ENCODE data around the gene ANKRD13A.
"Not testable (repeated sequence)": the region's sequence is repeated elsewhere in the genome, so short reads cannot be mapped to it uniquely, and the experiment has no call there.

ANKRD13A gene

DNA sequence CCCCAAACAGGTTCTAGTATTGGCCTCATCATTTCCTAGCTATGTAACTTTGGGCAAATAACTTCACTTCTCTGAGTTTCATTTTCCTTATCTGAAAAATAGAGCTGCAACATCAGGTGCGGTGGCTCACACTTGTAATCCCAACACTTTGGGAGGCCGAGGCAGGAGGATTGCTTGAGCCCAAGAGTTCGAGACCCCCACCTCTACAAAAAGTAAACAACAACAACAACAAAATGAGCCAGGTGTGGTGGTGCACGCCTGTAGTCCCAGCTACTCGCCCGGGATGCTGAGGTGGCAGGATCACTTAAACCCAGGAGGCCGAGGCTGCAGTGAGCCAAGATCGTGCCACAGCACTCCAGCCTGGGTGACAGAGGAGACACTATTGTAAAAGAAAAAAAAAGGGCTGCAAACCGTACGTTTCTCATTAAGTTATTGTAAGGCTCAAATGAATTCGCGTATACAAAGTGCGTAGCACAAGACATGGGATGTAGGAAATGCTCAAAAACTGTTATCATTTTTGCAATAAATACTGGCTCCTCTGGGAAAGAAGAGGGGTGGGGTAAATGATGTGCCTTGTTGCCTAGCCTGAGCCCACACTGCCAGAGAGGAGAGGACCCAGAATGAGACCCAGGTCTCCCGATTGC lies 48.2 kb downstream of the ANKRD13A start:
- no peak for DNase-seq (ENCODE audit: low read depth in 2 of 3, low spot score in 2 of 3)

DNA sequence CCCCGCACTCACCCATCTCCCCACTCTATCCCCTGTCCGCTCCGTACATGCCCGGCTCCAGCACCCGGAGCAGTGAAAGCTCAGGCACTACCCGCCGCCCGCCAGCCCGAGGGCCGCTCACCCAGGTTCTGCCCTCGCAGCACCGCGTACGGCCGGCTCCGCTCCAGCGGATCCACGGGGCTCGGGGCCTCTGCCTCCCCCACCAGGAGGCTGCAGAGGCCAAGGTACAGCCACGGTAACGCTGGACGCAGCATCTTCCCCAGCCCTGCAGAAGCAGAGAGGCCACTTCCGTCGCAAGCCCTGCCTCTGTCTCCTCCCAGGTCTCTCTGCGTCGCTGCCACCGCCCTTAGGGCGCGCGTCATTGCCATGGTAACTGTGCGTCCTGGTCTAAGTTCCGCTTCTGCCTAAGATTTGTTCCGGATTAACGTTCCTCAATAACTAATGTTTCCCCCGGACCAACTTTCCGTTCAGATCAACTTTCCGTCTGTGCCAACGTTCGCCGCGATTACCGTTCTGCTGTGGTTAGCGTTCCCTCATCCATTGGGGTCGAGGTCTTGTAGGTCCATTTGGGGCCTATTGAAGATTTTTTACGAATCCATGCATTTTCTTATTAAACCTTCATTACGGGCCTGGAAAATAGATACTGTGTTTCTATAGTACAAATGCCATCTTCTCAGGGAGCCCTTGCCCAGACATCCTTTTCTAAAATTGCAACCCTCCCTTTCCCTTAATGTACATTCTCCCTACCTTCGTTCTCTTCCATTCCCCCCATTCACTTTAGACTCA lies 49.2 kb downstream of the ANKRD13A start, which contains the start of gene C12orf76:
C12orf76 (minus strand) TSS at position 281 of the 786 bp plus-strand sequence; CDS start at position 254, 27 bp downstream.
- peak; percentile 66 to 80 (median 79) for DNase-seq (ENCODE audit: low read depth in 2 of 3, low spot score in 2 of 3)

DNA sequence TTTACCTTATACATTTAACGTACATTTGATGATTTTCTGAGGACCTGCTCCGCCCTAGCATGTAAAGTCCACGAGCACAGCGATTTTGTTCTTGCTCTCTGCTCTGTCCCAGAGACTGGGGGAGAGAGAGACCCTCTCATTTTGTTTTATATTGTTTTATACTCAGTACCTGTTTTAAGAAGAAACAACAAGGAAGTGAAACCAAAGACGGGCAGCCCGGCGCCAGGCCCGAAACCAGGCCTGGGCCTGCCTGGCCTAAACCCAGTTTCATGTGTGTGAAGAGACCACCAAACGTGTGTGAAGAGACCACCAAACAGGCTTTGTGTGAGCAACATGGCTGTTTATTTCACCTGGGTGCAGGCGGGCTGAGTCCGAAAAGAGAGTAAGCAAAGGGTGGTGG lies 49.8 kb downstream of the ANKRD13A start:
- not testable (repeated sequence) for DNase-seq (ENCODE audit: low read depth in 2 of 3, low spot score in 2 of 3)

- not testable (repeated sequence) for DNase-seq (ENCODE audit: low read depth in 2 of 3, low spot score in 2 of 3)
These were observed 50.4 kb downstream of the ANKRD13A start for GRCh38 chr12:110049666-110050065.

DNA sequence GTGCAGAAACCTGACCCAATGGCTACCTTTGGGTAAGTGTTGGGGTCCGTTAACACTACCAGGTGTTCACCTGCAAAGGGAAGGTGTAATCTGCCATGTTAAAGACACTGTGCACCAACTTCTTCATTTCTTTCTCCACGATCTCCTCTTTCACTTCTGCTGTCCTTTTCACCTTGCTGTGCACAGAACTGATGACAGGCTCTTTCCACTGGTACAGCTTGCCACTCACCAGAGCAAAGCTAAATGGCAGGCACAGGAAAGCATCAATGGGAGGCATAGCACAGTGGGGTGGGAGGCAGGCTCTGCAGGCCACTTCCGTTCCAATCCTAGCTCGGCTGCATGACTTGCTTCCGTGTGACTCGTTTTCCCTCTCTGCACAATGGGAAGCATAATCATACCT lies 51.7 kb downstream of the ANKRD13A start:
- no peak for DNase-seq (ENCODE audit: low read depth in 2 of 3, low spot score in 2 of 3)

DNA sequence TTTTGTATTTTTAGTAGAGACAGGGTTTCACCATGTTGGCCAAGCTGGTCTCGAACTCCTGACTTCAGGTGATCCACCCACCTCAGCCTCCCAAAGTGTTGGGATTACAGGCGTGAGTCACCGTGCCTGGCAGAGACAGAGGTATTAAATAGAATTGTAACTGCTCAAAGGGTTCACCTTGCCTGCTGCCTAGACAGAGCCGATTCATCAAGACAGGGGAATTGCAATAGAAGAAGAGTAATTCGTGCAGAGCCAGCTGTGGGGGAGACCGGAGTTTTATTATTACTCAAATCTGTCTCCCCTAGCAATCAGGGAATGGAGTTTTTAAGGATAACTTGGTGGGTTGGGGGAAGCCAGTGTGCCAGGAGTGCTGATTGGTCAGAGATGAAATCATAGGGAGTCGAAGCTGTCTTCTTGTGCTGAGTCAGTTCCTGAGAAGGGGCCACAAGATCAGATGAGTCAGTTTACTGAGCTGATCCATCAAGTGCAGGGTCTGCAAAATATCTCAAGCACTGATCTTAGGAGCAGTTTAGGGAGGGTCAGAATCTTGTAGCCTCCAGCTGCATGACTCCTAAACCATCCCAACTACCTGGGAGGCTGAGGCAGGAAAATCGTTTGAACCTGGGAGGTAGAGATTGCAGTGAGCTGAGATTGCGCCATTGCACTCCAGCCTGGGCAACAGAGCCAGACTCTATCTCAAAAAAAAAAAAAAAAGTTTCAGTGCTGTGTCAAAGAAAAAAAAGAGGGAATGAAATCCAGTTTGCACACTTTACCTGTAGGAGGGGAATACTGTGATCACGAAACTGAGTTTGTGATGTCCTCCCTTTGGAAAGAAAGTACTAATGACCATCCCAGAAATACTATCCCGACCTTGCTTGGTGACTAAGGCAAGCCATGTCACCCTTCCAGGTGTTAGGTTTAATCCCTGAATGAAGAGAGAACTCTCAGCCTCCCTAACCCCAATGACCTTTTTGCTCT lies 56.4 kb downstream of the ANKRD13A start:
- peak in 1 of 3 experiments; percentile 31 for DNase-seq (ENCODE audit: low read depth in 2 of 3, low spot score in 2 of 3)

GRCh38 chr12:110056643-110057042 lies 57.4 kb downstream of the ANKRD13A start:
- not testable (repeated sequence) for DNase-seq (ENCODE audit: low read depth in 2 of 3, low spot score in 2 of 3)

DNA sequence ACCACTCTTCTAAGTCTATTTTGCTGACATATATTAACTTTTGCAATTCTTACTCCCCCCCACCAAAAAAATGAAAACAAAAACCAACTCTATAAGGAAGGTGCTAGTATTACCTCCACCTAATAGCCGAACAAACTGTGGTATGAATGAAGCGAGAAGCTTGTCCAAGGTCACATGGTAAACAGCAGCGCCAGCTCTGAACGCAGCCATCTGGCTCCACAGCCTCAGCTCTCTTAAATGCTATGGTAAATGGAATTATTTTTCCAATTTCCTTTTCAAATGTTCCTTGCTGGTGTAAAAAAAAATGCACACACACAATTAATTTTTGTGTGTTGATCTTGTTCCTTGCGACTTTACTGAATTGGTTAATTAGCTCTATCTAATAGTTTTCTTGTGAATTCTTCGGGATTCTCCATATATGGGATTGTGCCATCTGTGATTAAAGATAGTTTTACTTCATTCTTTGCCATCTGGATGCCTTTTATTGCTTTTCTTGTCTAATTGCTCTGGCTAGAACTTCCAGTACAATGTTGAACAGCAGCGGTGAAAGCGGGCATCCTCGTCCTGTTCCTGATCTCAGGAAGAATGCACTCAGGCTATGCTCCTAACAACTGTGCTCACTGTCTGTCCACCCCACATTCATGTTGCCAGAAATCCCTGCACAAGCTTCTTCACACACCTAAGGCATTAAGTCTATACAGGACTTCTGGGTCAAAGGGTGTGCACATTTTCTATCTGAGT lies 59.8 kb downstream of the ANKRD13A start:
- no peak for DNase-seq (ENCODE audit: low read depth in 2 of 3, low spot score in 2 of 3)

- no peak for DNase-seq (ENCODE audit: low read depth in 2 of 3, low spot score in 2 of 3)
These were observed 60.4 kb downstream of the ANKRD13A start for GRCh38 chr12:110059651-110060000.

DNA sequence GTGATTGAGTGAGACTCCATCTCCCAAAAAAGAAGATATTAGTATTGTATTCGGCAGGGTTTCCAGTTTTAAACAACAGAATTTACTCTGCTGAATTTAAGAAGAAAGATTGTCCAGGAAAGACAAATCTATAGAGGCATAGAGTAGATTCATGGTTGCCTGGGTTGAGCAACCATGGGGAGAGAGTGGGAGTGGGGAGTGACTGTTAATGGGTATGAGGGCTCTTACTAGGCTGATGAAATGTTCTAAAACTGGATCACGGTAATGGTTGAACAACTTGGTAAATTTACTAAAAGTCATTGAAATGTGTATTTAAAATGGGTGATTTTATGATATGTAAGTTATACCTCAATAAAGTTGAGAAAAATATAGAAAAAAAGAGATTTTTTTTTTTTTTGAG lies 63.0 kb downstream of the ANKRD13A start:
- DNase-seq (ENCODE audit: low read depth in 2 of 3, low spot score in 2 of 3) = no peak

GRCh38 chr12:110065540-110065939 lies 66.3 kb downstream of the ANKRD13A start:
- no peak for DNase-seq (ENCODE audit: low read depth in 2 of 3, low spot score in 2 of 3)

GRCh38 chr12:110067531-110067930 lies 68.3 kb downstream of the ANKRD13A start:
- no peak for DNase-seq (ENCODE audit: low read depth in 2 of 3, low spot score in 2 of 3)

- not testable (repeated sequence) for DNase-seq (ENCODE audit: low read depth in 2 of 3, low spot score in 2 of 3)
These were observed 68.9 kb downstream of the ANKRD13A start for GRCh38 chr12:110068115-110068514.

- DNase-seq (ENCODE audit: low read depth in 2 of 3, low spot score in 2 of 3) = no peak
These were observed 69.4 kb downstream of the ANKRD13A start for GRCh38 chr12:110068654-110069053.

GRCh38 chr12:110071504-110071903 lies 72.3 kb downstream of the ANKRD13A start:
- DNase-seq (ENCODE audit: low read depth in 2 of 3, low spot score in 2 of 3) = no peak

DNA sequence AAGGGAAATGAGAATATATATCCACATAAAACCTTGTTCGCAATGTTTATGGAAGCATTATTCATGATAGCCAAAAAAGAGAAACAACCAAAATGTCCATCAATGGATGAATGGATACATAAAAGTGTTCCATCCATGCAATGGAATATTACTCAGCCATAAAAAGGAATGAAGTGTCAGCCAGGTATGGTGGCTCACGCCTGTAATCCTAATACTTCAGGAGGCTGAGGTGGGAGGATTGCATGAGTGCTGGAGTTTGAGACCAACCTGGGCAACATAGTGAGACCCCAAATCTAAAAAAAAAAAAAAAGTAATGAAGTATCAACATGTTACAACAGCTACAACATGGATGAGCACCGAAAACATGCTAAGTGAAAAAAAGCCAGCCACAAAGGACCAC lies 72.7 kb downstream of the ANKRD13A start:
- no peak for DNase-seq (ENCODE audit: low read depth in 2 of 3, low spot score in 2 of 3)

- DNase-seq (ENCODE audit: low read depth in 2 of 3, low spot score in 2 of 3) = not testable (repeated sequence)
These were observed 73.4 kb downstream of the ANKRD13A start for GRCh38 chr12:110072636-110073035.

DNA sequence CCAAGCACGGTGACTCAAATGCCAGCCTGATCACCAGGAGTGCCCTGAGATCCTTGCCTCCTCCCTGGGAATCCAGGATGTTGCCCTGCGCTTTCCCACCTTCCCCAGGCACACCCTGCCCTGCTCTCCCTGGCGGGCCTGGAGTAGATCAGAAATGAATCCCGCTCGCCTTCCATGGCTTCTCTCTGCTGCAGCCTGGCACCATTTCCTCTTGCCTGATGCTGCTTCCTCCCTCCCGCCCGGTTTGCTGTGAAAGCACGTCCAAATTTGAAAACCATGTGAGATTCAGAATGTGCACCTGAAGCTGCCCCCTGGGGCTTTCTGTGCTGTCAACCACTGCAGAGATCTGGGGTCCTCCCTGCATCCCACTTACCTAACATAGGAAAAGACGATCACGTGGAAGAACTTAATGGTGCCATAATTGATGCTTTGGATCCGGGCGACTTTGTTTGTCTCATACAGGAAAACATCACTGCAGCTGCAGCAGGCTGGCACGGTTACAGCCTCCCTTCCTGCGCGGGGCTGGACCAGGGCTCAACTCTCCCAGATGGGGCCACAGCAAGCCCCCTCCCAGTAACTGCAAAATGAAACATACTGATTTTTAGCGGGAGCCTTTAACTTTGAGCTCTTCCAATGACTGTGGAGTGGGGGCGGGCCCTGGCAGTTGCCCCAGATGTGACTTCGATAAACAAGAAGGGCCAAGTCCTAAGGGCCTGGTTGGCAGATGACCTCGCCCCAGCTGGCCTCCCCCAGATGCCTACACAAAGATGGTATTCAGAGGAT lies 74.0 kb downstream of the ANKRD13A start:
- DNase-seq (ENCODE audit: low read depth in 2 of 3, low spot score in 2 of 3) = no peak

DNA sequence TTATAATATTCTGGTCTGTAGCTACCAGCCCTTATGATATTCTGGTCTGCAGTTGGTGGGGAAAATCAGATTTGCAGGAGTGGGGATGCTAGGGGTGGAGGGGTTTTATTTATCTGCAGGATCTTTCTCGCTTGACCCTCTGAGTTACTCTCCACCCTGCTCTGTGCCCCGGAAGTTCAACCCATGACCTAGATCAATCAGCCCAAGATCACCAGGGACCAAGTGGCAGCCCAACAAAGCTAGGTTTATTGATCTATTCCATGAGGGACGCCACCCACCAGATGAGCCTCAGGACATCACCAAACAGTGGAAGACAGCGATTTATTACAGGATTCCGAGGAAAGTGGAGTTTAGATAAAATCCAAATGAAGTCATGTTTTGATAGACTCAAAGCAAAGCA lies 74.9 kb downstream of the ANKRD13A start:
- DNase-seq (ENCODE audit: low read depth in 2 of 3, low spot score in 2 of 3) = no peak

DNA sequence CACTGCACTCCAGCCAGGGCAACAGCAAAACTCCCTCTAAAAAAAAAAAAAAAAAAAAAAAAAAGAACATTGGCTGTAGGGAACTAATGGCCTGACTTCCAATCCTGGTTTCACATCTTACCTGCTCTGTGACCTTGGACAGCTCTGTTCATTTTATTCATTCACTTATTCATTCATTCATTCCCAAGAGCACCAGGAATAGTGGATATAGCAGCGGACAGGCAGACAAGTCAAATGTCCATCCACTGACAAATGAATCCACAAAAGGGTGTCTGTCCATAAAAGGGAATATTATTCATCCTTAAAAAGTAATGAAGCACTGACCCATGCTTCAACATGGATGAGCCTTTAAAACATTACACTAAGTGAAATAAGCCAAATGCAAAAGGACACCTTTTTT lies 76.7 kb downstream of the ANKRD13A start:
- DNase-seq (ENCODE audit: low read depth in 2 of 3, low spot score in 2 of 3) = no peak

Data from activated CD8-positive, alpha-beta memory T cell treated with anti-CD3 and anti-CD28 coated beads for 48 hours (primary cell).